ENCODE measurements around the gene BCKDHA.

GRCh38 chr19:41439441-41440222, 42.0 kb downstream of the BCKDHA start, which contains the start of gene DMAC2:
- TF ChIP-seq CTCF (IDR thresholded peaks at IDR 0.05; ENCODE audit: insufficient read depth, low read length, poor library complexity, severe bottlenecking) = peak; percentile 70
- no peak for TF ChIP-seq EZH2phosphoT487 (conservative IDR thresholded peaks at IDR 0.05; ENCODE audit: low read length)
